Activated CD4-positive, alpha-beta T cell treated with anti-CD3 and anti-CD28 coated beads, Interleukin-2, amount 50 U/mL, for 48 hours (primary cell): ENCODE measurements around the gene CLIC1.

ENCODE experiments used
- DNase-seq, 2 experiments: peaks; one replicate each; pipeline ENCODE4 v3.0.0-alpha.2; 2020

Gene CLIC1

DNA sequence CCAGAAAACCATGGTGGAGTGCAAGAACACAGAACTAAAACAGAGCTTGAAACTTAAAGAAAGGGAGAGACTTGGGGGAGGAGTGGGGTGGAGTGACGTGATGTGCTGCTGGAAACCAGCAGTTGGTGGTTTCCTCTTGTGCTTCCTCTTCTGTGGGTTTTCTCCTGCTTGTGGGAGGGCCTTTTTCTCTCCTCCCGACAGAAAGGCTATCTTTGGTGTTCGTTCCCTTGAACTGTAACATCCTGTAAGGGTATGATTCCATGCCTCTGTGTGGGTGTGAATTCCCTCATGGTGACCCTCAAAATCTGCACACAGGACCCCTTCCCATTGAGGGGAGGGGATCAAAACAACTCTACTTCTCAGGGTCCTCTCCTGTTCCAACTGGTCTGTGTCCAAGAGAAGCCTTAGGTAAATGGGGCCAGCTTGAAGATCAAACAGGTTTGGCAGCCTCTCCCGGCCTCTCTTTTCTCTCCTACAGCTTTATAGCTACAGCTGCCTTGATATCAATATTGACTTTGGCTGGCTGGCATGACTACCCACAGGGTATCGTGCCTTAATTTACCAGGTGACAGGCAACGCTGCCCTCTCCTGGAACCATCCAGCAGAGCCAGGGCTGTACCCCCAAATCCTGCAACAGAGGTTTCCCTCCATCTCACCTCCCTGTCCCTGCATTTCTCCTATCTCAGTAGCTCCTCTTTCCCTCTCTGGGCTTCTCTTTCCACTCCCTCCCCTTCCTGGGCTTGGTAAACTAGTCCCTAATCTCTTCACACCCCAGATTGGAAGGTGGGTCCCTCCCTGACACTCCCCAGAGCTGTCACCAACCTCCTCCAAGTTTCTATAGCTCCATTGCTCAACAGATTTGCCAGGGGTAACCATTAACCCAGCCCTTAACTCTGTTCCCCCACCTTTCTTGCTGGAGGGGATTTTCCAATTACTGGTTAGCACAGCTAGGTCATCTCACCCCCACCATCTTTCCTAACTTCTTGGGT is 2.0 kb upstream of the CLIC1 start:
- DNase-seq = peak; percentile 59 to 69

DNA sequence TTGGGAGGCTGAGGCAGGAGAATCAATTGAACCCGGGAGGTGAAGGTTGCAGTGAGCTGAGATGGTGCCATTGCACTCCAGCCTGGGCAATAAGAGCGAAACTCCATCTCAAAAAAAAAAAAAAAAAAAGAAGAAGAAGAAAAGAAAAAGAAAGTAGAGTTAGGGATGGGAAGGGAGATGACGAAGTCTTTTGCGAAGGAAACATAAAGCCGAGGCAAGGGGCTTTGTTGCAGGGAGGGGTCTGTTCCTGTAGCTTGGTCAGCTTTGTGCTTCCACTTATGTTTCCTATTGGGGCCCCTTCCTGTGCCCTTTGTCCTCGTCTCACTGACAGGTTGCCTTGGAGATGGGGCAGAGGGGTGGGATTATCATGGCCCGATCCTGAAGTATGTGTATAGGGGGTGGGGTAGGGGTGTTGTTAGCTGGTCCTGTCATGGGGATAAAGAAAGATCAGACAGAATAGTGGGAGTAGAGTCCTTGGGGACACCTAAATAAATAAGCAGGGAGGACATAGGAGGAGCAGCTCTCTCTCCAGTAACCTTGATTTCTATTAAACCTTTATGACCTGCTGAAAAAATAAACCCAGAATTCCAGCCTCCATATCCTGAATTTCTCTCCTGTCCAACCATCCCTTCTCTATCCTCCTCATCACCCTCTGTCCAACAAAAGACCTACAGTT is 1.1 kb upstream of the CLIC1 start:
- DNase-seq = no peak

DNA sequence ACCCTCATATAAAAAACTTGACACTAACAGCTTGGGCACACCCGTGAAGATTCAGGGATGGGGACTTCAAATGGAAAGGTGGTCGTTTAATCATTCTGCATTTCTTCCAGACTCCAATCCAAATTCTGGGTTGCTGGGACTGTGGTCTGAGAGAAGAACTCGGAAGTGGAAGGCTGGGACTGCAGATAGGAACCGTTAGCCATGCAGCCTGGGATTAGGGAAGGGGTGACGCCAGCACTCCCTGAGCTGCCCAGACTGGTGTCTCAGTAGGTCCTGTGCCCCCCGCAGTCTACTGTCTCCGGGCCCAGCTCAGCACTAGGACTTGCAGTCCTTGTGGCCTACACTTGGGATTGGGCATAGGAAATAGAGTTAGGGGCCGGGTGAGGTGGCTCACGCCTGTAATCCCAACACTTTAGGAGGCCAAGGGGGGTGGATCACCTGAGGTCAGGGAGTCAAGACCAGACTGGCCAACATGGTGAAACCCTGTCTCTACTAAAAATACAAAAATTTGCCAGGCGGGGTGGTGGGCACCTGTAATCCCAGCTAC is 511 bp upstream of the CLIC1 start:
- no peak for DNase-seq

DNA sequence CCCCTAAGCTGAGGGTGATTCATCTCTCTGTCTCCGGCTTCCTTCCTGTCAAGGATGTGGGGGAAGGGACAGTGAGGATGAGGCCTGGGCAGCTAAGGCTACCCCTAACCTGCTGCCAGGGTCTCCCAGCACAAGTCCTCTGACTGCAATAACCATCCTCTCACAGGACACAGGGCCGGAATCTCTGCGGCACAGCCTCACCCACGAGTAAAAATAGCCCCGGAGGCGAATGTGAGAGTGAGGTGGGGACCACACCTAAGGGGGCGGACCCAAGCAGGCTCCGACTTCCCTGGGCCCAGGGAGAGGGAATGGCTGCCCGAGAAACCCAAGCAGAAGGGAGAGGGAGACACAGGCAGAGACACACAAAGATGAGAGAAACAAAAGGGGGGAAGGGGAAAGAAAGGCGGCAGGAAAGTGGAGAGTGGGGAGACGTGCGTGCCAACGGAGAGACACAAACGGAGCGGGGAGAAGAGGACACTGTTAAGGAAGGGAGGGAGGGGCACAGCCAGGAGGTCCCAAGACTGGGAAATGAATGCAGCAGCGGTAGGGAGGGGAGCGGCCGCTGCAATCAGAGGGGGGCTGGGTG is 1.4 kb downstream of the CLIC1 start:
- peak; percentile 61 to 66 for DNase-seq

DNA sequence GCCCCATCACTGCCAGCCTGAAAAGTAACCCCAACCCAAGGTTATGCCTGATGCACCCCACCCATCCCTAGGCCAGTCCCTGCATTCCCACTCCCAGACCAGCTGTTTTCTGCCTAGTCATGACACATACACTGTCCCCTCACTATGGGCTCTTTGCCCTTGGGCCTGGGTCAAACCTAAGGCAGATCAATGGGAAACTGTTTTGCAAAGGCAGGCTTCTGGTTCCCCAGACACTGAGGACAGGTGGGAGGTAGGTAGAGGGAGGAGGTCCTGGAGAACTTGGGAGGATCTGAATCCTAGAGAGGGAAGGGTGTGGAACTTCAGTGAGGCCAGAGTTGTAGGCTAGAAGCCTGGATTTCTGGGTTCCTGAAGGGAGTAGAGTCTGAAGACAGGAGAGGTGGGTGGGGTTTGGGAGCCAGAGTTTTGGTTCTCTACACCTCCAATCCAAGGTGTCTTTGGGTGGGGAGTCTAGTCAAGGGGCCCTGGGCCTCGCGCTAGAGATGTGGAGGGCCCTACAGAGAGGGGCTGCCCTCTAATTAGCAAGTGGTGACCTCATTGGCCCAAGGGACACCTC is 2.0 kb downstream of the CLIC1 start:
- no peak for DNase-seq

DNA sequence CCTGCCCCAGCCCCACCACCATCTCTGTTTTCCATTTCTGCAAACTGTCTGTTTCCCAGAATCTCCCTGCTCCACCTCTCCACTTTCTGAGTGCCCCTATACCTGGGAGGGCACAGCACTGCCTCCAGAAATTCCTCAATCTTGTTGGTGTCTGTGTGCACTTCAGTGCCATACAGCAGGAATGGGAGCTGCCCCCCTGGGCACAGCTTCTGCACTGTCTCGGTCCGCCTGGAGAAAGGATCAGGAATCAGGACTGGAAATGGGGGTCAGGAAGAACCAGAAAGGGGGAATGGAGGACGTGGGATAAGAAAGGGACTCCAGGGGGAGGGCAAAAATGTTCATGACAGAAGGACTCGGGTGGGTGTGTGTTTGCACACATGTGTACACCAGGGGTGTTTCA is 2.6 kb downstream of the CLIC1 start:
- no peak for DNase-seq

DNA sequence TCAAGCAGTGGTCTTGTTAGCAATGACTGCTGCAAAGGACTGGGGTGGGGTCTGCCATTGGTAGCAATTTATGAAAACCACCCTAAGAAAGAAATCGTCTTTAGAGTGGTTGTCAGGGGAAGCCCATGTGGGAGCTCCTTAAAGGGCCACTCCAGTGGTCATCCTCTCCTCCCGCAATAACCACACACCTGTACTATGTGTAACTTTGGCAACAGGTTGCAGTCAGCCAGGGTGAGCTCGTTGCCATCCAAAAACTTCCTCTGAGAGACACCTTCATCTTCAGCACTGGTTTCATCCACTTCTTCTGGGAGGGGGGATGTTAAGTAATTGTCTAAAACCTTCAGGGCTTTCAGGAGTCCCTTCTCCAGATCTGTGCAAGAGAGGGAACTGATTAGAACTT is 4.3 kb downstream of the CLIC1 start:
- no peak for DNase-seq

DNA sequence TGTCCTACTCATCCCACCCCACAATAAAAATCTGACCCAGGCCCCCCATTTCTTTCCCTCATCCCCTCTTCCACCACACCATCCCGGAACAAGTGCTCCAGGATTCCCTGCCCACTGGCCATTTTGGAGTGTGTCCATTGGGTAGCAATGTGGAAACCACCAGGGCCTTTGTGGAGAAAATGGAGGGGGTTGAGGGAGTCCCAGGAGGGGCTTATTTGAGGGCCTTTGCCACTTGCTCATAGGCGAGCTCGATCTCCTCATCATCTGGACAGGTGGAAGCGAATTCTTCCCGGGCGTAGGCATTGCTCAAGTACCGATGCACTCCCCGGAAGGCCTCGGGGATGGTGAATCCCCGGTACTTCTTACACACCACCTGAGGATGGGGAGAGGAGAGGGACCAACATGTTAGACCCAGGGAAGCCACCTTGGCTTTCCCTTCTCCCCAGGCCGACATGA is 5.7 kb downstream of the CLIC1 start:
- DNase-seq = no peak

DNA sequence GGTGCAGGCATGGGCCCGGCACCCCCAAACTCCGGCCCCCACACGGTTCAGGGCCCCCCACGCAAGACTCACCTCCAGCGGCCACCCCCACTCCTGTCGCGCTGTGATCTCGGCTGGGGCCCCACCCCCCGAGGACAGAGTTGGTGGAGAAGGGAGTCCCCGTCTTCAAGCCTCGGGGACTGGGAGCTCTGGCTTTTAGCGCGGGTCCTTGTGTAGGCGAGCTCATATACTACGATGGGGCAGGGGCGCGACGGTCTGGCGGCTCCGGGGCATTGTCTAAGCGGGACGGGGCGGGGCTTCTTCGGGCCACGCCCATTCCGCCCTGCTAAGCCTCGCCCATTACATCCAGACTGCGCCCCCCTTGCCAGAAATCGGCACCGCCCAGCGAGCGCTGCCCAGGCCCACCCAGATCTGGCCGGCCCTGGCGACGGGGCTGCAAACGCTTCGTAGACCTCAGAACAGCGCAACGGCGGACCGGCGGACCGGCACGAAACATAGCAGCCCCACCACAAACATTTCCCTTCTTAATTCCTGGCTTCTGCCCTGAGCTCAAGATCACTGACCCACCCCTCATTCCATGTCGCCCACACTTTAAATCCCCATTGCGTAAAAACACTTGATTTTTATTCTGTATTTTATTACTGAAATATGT is 6.2 kb downstream of the CLIC1 start:
- DNase-seq = peak; percentile 65 to 72

DNA sequence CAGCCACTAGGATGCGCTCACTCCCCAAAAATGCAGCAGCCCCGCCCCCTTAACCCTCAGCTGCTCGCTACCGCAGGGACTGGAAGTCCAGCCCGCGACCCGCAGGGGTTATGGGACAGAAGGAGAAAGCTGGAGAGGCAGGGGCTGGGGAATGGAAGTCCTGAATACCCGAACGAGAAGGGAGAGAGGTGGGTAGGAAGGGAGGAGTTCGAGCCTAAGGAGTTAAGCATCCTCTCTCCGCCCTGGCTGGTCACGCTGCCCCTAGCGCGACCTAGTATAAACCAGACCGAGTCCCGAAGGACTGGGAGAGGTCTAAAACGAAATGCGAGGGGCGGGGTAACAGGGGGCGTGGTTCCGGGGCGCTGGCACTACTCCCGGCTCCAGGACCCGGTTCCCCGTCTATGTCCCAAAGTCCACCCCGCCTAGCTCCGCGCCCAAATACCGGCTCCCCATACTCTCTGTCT is 6.8 kb downstream of the CLIC1 start:
- DNase-seq = peak; percentile 80 to 84

DNA sequence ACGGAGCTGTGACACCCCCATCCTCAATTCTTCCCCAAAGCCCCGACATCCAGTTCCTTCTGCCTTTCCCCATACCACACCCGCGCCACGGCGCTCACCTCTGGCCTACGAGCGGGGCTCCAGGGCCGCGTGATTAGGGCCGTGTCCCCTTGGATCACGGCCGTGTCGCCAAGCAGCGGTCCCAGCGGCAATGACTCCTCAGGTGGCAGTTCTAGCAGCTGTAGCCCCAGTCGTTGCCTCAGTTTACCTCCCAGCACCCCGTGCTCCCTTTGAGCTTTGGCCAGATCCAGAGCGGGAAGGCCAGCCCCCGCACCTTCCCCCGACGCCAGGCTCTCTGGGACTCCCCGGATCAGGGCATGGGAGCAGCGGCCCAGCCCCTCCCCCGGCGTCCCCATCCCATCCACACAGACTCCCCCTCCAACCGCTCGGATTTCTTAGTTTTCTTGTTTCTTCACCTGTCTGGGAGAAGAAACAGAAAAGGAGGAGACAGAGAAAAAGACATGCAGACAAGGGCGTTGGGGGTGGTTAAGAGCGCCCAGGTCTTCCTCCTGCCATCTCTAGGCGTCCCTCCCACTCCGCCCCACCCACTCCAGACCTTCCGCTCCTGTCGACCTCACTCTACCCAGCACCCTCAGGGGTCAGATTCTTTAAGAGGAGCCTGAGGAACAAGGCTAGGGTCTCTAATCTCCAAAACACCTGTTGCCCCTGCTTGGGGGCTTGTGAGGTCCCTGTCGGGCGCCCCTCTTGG is 7.4 kb downstream of the CLIC1 start, which contains the start of gene DDAH2:
Gene DDAH2 (minus strand): TSS at position 533 of the 748 bp plus-strand sequence. CDS start 138 bp downstream, at position 395.
- DNase-seq = no peak

DNA sequence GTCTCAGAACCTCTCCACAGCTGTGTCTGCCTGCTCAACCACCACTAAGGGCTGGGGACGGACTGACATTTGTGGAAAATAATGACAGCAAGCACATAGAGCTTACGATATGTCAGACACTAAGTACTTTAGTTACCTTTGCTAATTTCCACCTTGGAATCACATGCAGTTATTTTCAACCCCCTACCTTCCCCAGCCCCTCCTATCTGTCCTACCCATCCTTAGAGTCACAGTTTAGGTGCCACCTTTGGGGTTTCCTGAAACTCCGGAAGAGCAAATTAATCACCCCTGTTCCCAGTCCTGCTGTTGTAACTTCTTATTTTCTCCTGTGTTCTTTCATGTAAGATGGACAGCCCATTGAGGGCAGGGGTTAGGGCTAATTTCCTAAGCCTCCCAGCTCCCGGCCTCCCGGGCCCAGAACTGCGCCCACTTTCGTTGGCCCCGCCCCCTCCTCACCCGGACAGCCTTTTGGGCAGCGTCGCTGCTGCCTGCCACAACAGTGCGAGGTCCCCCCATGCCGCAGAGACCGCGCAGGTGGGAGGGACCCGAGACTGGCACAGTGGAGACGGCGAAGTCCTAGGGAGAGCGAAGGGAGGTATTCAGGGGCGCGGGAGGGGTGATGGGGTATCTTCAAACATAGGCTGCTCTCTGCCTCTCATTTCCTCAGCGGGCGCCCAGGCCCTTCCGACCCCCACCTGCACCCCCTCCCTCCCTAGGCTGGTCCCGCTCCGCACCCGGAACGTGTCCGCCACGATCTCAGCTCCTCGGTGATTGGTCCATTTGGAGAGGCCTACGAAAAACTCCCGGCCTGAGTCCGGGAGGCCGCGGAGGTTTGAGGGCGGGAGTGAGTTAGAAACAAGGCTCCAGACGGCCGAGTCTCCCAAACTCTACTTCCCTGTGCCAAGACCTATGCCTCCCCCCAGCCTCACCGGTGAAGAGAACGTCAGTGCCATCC is 8.3 kb downstream of the CLIC1 start:
- DNase-seq = no peak

DNA sequence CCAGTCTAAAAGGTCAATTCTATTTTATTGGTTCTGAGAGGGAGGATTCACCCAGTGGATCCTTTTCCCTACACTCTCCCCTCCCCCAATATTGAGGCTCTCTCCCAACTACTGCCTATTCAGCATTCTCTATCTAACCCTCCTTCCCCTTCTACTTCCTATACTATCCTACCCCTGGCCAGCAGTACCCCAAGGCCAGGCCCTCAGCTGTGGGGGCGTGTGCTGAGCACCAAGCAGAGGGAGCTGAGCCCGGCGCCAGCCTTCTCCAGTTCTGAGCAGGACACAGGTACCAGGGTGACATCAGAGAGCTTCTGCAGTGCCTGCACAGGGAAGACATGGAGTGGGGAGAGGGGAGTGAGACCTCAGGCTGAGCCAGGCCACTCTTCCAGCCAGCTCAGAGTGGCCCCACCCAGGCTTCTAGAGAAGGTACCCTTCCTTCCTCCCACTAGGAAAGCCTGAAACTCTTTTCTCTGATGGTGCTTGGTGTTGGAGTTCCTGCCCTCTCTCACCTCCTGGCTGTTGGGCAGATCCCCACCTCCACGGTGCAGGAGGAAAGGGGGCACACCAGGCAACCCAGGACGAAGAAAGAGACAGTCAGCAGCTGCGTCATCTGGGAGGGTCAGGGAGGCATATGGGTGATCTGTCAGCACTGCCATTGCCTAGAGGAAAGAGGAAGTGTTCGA is 9.2 kb downstream of the CLIC1 start:
- DNase-seq = no peak

DNA sequence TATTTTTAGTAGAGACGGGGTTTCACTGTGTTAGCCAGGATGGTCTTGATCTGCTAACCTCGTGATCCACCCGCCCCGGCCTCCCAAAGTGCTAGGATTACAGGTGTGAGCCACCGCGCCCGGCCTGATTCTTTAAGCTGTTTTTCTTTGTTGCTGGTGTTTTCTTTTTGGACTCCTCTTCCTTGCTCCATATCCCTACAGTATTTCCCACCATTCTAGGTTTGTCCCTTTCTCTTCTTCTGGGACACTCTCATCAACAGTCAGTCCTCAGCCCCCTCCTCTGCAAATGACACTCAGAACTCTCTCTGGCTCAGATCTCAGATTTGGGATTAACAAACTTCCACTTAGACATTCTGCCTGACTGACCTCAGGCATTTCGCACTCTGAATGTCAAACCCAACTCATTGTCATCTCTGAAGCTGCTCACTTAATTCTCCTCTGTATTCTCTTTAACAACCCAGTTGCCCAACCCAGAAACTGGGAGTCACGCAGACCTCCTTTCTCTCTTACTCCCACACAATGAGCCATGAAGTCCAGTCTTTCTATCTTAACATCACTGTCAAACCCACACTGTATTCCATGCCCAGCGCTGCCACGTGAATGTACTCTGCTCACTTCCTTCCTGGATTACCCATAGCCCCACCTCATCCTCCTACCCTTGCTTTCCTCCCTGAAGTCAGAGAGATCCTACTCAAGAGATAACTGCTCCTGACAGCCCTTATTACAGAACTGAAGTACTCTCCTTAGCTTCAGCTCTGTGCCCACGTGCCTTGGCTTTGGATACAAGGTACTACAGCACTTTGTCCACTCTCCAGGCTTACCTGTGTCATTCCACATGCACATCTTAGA is 10.6 kb downstream of the CLIC1 start:
- DNase-seq = peak in 1 of 2 experiments; percentile 31

DNA sequence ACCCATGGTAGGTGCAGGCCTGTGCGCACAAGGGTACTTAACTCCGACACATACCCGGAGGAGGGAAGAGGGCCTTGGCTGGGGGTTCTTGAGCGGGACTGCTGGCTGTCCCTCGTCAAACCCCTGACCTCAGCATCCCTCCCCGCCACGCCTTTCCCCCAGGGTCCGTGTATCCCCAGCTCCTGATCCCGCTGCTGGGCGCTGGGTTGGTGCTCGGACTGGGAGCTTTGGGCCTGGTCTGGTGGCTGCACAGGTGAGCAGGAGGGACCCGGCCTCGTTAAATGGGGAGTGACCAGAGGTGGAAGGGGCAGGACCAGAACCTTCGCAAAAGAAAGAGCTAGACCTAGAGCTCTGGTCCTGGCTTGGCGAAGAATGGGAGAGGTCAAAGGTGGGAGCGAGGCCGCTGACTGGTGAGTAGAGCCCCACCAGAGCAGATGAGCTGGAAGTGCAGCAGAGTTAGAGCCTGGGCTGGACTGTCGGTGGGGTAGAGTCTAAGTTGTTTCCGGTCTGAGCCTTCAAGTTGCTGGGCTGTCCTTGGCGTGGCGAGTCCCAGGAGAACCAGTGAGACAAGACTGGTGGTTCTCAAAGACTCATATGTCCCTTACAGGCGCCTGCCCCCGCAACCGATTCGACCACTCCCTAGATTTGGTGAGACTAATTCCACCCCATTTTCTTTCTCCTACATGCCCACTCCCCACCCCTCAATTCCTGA is 12.2 kb downstream of the CLIC1 start:
- no peak for DNase-seq

DNA sequence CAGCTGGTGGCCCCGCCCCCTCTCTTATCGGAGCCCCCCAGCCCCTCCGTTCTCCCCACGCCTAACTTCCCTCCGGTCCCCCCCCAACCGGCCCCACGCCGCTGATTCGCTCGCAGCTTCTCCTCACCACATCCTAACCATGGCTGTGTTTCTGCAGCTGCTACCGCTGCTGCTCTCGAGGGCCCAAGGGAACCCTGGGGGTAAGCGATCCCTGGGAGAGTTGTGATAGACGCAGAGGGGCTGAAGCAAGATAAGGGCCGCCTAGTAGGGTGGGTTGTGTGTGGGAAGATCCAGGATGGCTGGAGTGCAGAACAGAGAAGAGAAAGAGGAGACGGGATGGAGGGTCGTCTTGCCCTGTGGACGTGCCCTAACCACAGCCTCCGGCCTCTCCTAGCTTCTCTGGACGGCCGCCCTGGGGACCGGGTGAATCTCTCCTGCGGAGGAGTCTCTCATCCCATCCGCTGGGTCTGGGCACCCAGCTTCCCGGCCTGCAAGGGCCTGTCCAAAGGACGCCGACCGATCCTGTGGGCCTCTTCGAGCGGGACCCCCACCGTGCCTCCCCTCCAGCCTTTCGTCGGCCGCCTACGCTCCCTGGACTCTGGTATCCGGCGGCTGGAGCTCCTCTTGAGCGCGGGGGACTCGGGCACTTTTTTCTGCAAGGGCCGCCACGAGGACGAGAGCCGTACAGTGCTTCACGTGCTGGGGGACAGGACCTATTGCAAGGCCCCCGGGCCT is 12.9 kb downstream of the CLIC1 start, which contains the start of gene MPIG6B:
Gene MPIG6B (plus strand): TSS at position 129 of the 735 bp plus-strand sequence. CDS start 11 bp downstream, at position 140.
- no peak for DNase-seq

DNA sequence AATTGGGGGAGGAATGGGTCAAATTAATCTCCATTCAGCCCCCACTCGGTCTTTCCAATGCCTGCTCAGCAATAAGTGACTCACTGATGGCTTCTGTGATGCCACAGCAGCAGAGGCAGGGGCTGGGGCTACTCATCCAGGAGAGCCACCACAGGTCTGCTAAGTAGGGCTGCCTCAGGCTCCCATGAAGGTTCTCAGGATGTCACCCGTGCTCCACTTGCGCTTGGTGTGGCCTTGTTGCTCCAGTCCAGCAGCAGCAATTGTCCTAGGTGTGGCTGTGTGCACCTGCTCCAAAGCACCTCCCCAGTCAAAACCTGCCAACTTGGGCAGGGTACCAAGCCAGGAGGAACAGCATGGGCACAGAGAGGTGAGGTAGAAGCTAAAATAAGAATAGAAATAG is 14.2 kb downstream of the CLIC1 start:
- DNase-seq = no peak
